ENCODE data around the gene ANO8.

DNA sequence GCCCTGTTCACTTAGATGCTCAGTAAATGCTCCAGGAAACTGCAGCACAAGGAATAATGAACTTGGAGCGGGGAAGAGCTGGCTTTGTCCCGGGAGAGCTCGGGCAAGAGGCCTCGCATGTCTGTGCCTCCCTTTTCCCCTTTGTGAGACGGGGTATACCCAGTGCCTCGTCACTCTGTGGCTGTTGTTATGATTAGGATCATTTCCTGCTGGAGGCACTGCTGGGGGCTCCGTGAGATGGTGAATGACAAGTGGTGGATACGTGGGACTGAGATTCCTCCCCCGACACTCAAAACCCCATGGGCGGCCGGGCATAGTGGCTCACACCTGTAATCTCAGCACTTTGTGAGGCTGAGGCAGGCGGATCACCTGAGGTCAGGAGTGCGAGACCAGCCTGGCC lies 43.6 kb upstream of the ANO8 start:
- TF ChIP-seq POLR2AphosphoS5 (IDR thresholded peaks at IDR 0.05) (no peak), POLR2A (IDR thresholded peaks at IDR 0.05) (no peak)
- TF ChIP-seq, protein P1, sequence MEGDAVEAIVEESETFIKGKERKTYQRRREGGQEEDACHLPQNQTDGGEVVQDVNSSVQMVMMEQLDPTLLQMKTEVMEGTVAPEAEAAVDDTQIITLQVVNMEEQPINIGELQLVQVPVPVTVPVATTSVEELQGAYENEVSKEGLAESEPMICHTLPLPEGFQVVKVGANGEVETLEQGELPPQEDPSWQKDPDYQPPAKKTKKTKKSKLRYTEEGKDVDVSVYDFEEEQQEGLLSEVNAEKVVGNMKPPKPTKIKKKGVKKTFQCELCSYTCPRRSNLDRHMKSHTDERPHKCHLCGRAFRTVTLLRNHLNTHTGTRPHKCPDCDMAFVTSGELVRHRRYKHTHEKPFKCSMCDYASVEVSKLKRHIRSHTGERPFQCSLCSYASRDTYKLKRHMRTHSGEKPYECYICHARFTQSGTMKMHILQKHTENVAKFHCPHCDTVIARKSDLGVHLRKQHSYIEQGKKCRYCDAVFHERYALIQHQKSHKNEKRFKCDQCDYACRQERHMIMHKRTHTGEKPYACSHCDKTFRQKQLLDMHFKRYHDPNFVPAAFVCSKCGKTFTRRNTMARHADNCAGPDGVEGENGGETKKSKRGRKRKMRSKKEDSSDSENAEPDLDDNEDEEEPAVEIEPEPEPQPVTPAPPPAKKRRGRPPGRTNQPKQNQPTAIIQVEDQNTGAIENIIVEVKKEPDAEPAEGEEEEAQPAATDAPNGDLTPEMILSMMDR (IDR thresholded peaks at IDR 0.05), result no peak

Measured in upper lobe of left lung (tissue), 4 donors.